Measurements from ENCODE around the gene CFAP210.

DNA sequence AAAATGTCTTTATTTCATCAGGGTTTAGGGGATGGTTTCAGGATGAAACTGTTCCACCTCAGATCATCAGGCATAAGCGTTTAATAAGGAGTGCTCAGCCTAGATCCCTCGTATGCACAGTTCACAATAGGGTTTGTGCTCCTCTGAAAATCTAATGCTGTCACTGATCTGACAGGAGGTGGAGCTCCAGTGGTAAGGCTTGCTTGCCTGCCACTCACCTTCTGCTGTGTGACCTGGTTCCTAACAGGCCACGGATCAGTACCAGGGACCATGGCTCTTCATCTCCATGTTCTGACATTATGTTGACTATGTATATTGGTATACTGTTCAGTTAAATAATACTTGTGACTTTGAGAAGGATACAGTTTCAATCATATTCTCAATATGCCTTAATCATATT is 68.4 kb downstream of the CFAP210 start:
- TF ChIP-seq NFYB (CRISPR knock-in tag; conservative IDR thresholded peaks at IDR 0.05; ENCODE audit: low read depth) (no peak), NR2C2 (CRISPR knock-in tag; IDR thresholded peaks at IDR 0.05) (no peak)
- TF ChIP-seq, protein P1, sequence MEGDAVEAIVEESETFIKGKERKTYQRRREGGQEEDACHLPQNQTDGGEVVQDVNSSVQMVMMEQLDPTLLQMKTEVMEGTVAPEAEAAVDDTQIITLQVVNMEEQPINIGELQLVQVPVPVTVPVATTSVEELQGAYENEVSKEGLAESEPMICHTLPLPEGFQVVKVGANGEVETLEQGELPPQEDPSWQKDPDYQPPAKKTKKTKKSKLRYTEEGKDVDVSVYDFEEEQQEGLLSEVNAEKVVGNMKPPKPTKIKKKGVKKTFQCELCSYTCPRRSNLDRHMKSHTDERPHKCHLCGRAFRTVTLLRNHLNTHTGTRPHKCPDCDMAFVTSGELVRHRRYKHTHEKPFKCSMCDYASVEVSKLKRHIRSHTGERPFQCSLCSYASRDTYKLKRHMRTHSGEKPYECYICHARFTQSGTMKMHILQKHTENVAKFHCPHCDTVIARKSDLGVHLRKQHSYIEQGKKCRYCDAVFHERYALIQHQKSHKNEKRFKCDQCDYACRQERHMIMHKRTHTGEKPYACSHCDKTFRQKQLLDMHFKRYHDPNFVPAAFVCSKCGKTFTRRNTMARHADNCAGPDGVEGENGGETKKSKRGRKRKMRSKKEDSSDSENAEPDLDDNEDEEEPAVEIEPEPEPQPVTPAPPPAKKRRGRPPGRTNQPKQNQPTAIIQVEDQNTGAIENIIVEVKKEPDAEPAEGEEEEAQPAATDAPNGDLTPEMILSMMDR (IDR thresholded peaks at IDR 0.05) = no peak
- TF ChIP-seq, protein P2, sequence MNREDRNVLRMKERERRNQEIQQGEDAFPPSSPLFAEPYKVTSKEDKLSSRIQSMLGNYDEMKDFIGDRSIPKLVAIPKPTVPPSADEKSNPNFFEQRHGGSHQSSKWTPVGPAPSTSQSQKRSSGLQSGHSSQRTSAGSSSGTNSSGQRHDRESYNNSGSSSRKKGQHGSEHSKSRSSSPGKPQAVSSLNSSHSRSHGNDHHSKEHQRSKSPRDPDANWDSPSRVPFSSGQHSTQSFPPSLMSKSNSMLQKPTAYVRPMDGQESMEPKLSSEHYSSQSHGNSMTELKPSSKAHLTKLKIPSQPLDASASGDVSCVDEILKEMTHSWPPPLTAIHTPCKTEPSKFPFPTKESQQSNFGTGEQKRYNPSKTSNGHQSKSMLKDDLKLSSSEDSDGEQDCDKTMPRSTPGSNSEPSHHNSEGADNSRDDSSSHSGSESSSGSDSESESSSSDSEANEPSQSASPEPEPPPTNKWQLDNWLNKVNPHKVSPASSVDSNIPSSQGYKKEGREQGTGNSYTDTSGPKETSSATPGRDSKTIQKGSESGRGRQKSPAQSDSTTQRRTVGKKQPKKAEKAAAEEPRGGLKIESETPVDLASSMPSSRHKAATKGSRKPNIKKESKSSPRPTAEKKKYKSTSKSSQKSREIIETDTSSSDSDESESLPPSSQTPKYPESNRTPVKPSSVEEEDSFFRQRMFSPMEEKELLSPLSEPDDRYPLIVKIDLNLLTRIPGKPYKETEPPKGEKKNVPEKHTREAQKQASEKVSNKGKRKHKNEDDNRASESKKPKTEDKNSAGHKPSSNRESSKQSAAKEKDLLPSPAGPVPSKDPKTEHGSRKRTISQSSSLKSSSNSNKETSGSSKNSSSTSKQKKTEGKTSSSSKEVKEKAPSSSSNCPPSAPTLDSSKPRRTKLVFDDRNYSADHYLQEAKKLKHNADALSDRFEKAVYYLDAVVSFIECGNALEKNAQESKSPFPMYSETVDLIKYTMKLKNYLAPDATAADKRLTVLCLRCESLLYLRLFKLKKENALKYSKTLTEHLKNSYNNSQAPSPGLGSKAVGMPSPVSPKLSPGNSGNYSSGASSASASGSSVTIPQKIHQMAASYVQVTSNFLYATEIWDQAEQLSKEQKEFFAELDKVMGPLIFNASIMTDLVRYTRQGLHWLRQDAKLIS (CRISPR knock-in tag; IDR thresholded peaks at IDR 0.05; ENCODE audit: borderline replicate concordance) = no peak
